HEK293T (cell line): ENCODE results near the gene LAMTOR4.
"Not testable (repeated sequence)": the region's sequence is repeated elsewhere in the genome, so short reads cannot be mapped to it uniquely, and the experiment has no call there.

Source experiments
- CTCF ChIA-PET: fragments of 350-600 bp; formaldehyde crosslinking; extraction: SDS; loops from one replicate; lab custom pipeline; 2021; ENCODE audit warnings: antibody characterized with exemption, inconsistent platforms; lab: Yijun Ruan, JAX
- POLR2A ChIA-PET: fragments of 350-600 bp; formaldehyde crosslinking; extraction: SDS; loops from one replicate; lab custom pipeline; 2020; ENCODE audit warnings: antibody characterized with exemption, inconsistent platforms; lab: Yijun Ruan, JAX
- DNase-seq: peaks from one replicate; pipeline ENCODE4 v3.0.0; 2012; ENCODE audit warnings: mixed read lengths; ENCODE audit errors: extremely low spot score
- ARNT ChIP-seq: fragments of 450-650 bp; IDR thresholded peaks from 2 replicates; pipeline ENCODE4 v1.6.1; 2017; ENCODE audit warnings: mild to moderate bottlenecking
- BHLHE40 ChIP-seq: fragments of 450-650 bp; IDR thresholded peaks from 2 replicates; pipeline ENCODE4 v1.6.1; 2016; ENCODE audit warnings: mild to moderate bottlenecking, moderate library complexity, borderline replicate concordance
- CTBP1 ChIP-seq: fragments of 450-650 bp; IDR thresholded peaks from 2 replicates; pipeline ENCODE4 v1.6.1; 2016; ENCODE audit warnings: borderline replicate concordance
- ELF4 ChIP-seq: fragments of 450-650 bp; IDR thresholded peaks from 2 replicates; pipeline ENCODE4 v1.6.1; 2017; ENCODE audit warnings: antibody characterized with exemption
- FOXA1 ChIP-seq: fragments of 450-650 bp; IDR thresholded peaks from 2 replicates; pipeline ENCODE4 v1.6.1; 2016; ENCODE audit warnings: mild to moderate bottlenecking
- FOXK2 ChIP-seq: fragments of 450-650 bp; IDR thresholded peaks from 2 replicates; pipeline ENCODE4 v1.6.1; 2016; ENCODE audit warnings: mild to moderate bottlenecking
- FOXM1 ChIP-seq: fragments of 450-650 bp; IDR thresholded peaks from 2 replicates; pipeline ENCODE4 v1.6.1; 2017; ENCODE audit warnings: mild to moderate bottlenecking, borderline replicate concordance
- HDGF ChIP-seq: fragments of 450-650 bp; IDR thresholded peaks from 2 replicates; pipeline ENCODE4 v1.6.1; 2017; ENCODE audit warnings: antibody characterized with exemption, borderline replicate concordance
- L3MBTL2 ChIP-seq: fragments of 450-650 bp; conservative IDR thresholded peaks from 2 replicates; pipeline ENCODE4 v1.6.1; 2016; ENCODE audit warnings: mild to moderate bottlenecking
- LEF1 ChIP-seq: fragments of 450-650 bp; IDR thresholded peaks from 2 replicates; pipeline ENCODE4 v1.6.1; 2017; ENCODE audit warnings: mild to moderate bottlenecking, borderline replicate concordance
- NFRKB ChIP-seq: fragments of 450-650 bp; IDR thresholded peaks from 2 replicates; pipeline ENCODE4 v1.6.1; 2016; ENCODE audit warnings: mild to moderate bottlenecking, moderate library complexity
- PKNOX1 ChIP-seq: fragments of 450-650 bp; IDR thresholded peaks from 2 replicates; pipeline ENCODE4 v1.6.1; 2016
- SP1 ChIP-seq: fragments of 450-650 bp; IDR thresholded peaks from 2 replicates; pipeline ENCODE4 v1.6.1; 2017
- SUZ12 ChIP-seq: fragments of 450-650 bp; IDR thresholded peaks from 2 replicates; pipeline ENCODE4 v1.6.1; 2016; ENCODE audit warnings: mild to moderate bottlenecking
- TARDBP ChIP-seq: fragments of 450-650 bp; IDR thresholded peaks from 2 replicates; pipeline ENCODE4 v1.6.1; 2016
- ZNF384 ChIP-seq: fragments of 450-650 bp; IDR thresholded peaks from 2 replicates; pipeline ENCODE4 v1.6.1; 2016

Gene LAMTOR4

GRCh38 chr7:100174582-100174981 lies 25.9 kb downstream of the LAMTOR4 start:
- POLR2A ChIA-PET = no interaction called here
- DNase-seq = no peak

GRCh38 chr7:100175296-100175935 lies 26.7 kb downstream of the LAMTOR4 start:
- ChIA-PET CTCF (interaction anchor here (0.6 kb wide), 1 partner anchor 41 kb away, joined by 9 read pairs; no protein-coding TSS in a partner anchor), POLR2A (no interaction called here)
- no peak for TF ChIP-seq ELF4
- TF ChIP-seq CTBP1 = no peak
- no peak for TF ChIP-seq FOXM1
- TF ChIP-seq NFRKB = no peak
- TF ChIP-seq L3MBTL2 = no peak
- TF ChIP-seq FOXA1 = no peak
- TF ChIP-seq HDGF = no peak
- TF ChIP-seq PKNOX1 = no peak
- TF ChIP-seq ARNT = no peak
- no peak for TF ChIP-seq TARDBP
- TF ChIP-seq ZNF384 = no peak
- no peak for TF ChIP-seq SP1
- no peak for TF ChIP-seq SUZ12
- TF ChIP-seq BHLHE40 = no peak
- TF ChIP-seq FOXK2 = no peak
- no peak for TF ChIP-seq LEF1
- DNase-seq = no peak

More at GRCh38 chr7:100174582-100174981, 25.9 kb downstream of the LAMTOR4 start:
- TF ChIP-seq SUZ12 = no peak
- no peak for TF ChIP-seq PKNOX1
- no peak for TF ChIP-seq TARDBP
- TF ChIP-seq NFRKB = no peak
- no peak for TF ChIP-seq FOXK2
- no peak for TF ChIP-seq BHLHE40
- CTCF ChIA-PET = no interaction called here

GRCh38 chr7:100176096-100177044 lies 27.7 kb downstream of the LAMTOR4 start:
- DNase-seq = no peak
- CTCF ChIA-PET = interaction anchor here (0.6 to 1.3 kb wide), 4 partner anchors 9 to 42 kb away, joined by 3 to 9 read pairs (median 4); no protein-coding TSS in a partner anchor
- TF ChIP-seq FOXM1 (no peak), ZNF384 (no peak), CTBP1 (no peak), HDGF (no peak), NFRKB (no peak), FOXK2 (no peak), PKNOX1 (no peak), SUZ12 (no peak), BHLHE40 (no peak), LEF1 (no peak), L3MBTL2 (no peak), TARDBP (no peak), ELF4 (no peak), SP1 (no peak)
- POLR2A ChIA-PET = interaction anchor here (1.0 to 1.7 kb wide), 6 partner anchors 9 to 75 kb away, joined by 3 to 12 read pairs (median 3); partner anchors contain the start of genes AP4M1, GAL3ST4 and LAMTOR4

GRCh38 chr7:100177045-100178001 lies 28.6 kb downstream of the LAMTOR4 start, which contains the start of the genes GPC2 and STAG3:
TSS of gene GPC2 (minus strand) at chr7:100177381. CDS start at chr7:100177199, 182 bp downstream.
TSS of gene STAG3 (plus strand) at chr7:100177918. CDS start at chr7:100180557, 2,639 bp downstream.
- POLR2A ChIA-PET = interaction anchor here (0.5 to 1.7 kb wide), 8 partner anchors 10 to 76 kb away, joined by 3 to 12 read pairs (median 3); partner anchors contain the start of genes AP4M1, GAL3ST4 and LAMTOR4
- peak; percentile 96 for DNase-seq
- CTCF ChIA-PET = interaction anchor here (0.6 to 1.3 kb wide), 5 partner anchors 10 to 391 kb away, joined by 3 to 6 read pairs (median 4); no protein-coding TSS in a partner anchor
- peak; percentile 99 for TF ChIP-seq L3MBTL2
- TF ChIP-seq CTBP1 = no peak
- no peak for TF ChIP-seq ZNF384
- no peak for TF ChIP-seq ELF4
- no peak for TF ChIP-seq NFRKB
- TF ChIP-seq ARNT = no peak
- no peak for TF ChIP-seq FOXK2
- TF ChIP-seq FOXM1 = no peak
- TF ChIP-seq HDGF = 0 out of 2 replicates have a peak, but pooled peaks have one; percentile 42

GRCh38 chr7:100180084-100180483 lies 31.4 kb downstream of the LAMTOR4 start:
- ChIA-PET CTCF (interaction anchor here (1.2 to 1.7 kb wide), 2 partner anchors 10 kb away, joined by 6 to 14 read pairs; no protein-coding TSS in a partner anchor), POLR2A (interaction anchor here (1.3 to 1.6 kb wide), 3 partner anchors 9 to 249 kb away, joined by 3 read pairs; partner anchors contain the start of gene ZCWPW1)
- not testable (repeated sequence) for DNase-seq

GRCh38 chr7:100182616-100183015 lies 33.9 kb downstream of the LAMTOR4 start:
- POLR2A ChIA-PET, DNase-seq, CTCF ChIA-PET: not testable (repeated sequence)

- CTCF ChIA-PET, POLR2A ChIA-PET, DNase-seq: not testable (repeated sequence)
These were observed 34.4 kb downstream of the LAMTOR4 start for GRCh38 chr7:100183090-100183489.
